SKM-1 treated with dmso at 0.1 percent for 144 hours (cell line): ENCODE results near the gene LRPPRC.
"Not testable (repeated sequence)": the region's sequence is repeated elsewhere in the genome, so short reads cannot be mapped to it uniquely, and the experiment has no call there.

Experiments
- DNase-seq: peaks from one replicate; lab custom pipeline; 2025; ENCODE audit not compliant: unreplicated experiment; lab: John Stamatoyannopoulos, UW

LRPPRC gene

GRCh38 chr2:43995733-43996533 lies at the start of gene LRPPRC:
Gene LRPPRC, minus strand, starts transcription at chr2:43995989. Its CDS starts 42 bp downstream, at chr2:43995947.
- peak; percentile 94 for DNase-seq

GRCh38 chr2:44045061-44045460 lies 49.3 kb upstream of the LRPPRC start:
- DNase-seq: no peak

- peak; percentile 77 for DNase-seq
These were observed 48.5 kb upstream of the LRPPRC start for GRCh38 chr2:44044281-44044720.

- no peak for DNase-seq
These were observed 44.6 kb upstream of the LRPPRC start for GRCh38 chr2:44040365-44040764.

GRCh38 chr2:44038277-44038676 lies 42.5 kb upstream of the LRPPRC start:
- no peak for DNase-seq

GRCh38 chr2:44037221-44037620 lies 41.4 kb upstream of the LRPPRC start:
- no peak for DNase-seq

GRCh38 chr2:44033947-44034346 lies 38.2 kb upstream of the LRPPRC start:
- DNase-seq: no peak

- DNase-seq: not testable (repeated sequence)
These were observed 31.3 kb upstream of the LRPPRC start for GRCh38 chr2:44027076-44027475.

GRCh38 chr2:44016282-44016681 lies 20.5 kb upstream of the LRPPRC start:
- DNase-seq: no peak

- DNase-seq: no peak
These were observed 19.4 kb upstream of the LRPPRC start for GRCh38 chr2:44015239-44015638.

- not testable (repeated sequence) for DNase-seq
These were observed 17.4 kb upstream of the LRPPRC start for GRCh38 chr2:44013205-44013604.

GRCh38 chr2:44010266-44010665 lies 14.5 kb upstream of the LRPPRC start:
- no peak for DNase-seq

- DNase-seq: no peak
These were observed 13.4 kb upstream of the LRPPRC start for GRCh38 chr2:44009136-44009735.

- no peak for DNase-seq
These were observed 10.1 kb upstream of the LRPPRC start for GRCh38 chr2:44005846-44006245.

GRCh38 chr2:44004735-44005602 lies 9.2 kb upstream of the LRPPRC start:
- DNase-seq: no peak

GRCh38 chr2:44001716-44002115 lies 5.9 kb upstream of the LRPPRC start:
- DNase-seq: no peak

- no peak for DNase-seq
These were observed 2.5 kb upstream of the LRPPRC start for GRCh38 chr2:43998263-43998662.

GRCh38 chr2:43993437-43993836 lies 2.4 kb downstream of the LRPPRC start:
- no peak for DNase-seq

- DNase-seq: no peak
These were observed 6.2 kb downstream of the LRPPRC start for GRCh38 chr2:43989545-43989944.

- no peak for DNase-seq
These were observed 9.2 kb downstream of the LRPPRC start for GRCh38 chr2:43986600-43986999.

GRCh38 chr2:43985359-43985758 lies 10.4 kb downstream of the LRPPRC start:
- no peak for DNase-seq

GRCh38 chr2:43984533-43984932 lies 11.3 kb downstream of the LRPPRC start:
- DNase-seq: no peak
